HEK293 (cell line): ENCODE measurements around the gene DAAM1.

Experiments
- CTCF ChIP-seq: fragments of 450-650 bp; formaldehyde crosslinking; IDR thresholded peaks from 2 replicates; pipeline ENCODE4 v1.5.1; 2016; ENCODE audit warnings: missing biosample characterization, missing genetic modification characterization
- GFI1B ChIP-seq: fragments of 450-650 bp; formaldehyde crosslinking; IDR thresholded peaks from 2 replicates; pipeline ENCODE4 v1.5.1; 2016; ENCODE audit warnings: missing biosample characterization, missing genetic modification characterization
- MEIS1 ChIP-seq: sonication (generic); formaldehyde crosslinking; IDR thresholded peaks from 2 replicates; pipeline ENCODE4 v1.8.1; 2022; ENCODE audit warnings: missing genetic modification reagents, mild to moderate bottlenecking, borderline replicate concordance
- SALL2 ChIP-seq: fragments of 450-650 bp; formaldehyde crosslinking; IDR thresholded peaks from 2 replicates; pipeline ENCODE4 v1.5.0; 2017; ENCODE audit warnings: missing biosample characterization, mild to moderate bottlenecking, missing genetic modification characterization, borderline replicate concordance
- ZSCAN18 ChIP-seq: fragments of 450-650 bp; formaldehyde crosslinking; IDR thresholded peaks from 2 replicates; pipeline ENCODE4 v1.5.1; 2016; ENCODE audit warnings: missing biosample characterization, missing genetic modification characterization
- TF ChIP-seq, protein P1 (sequence below): fragments of 450-650 bp; formaldehyde crosslinking; IDR thresholded peaks from 2 replicates; pipeline ENCODE4 v1.5.1; 2017; ENCODE audit warnings: missing biosample characterization, missing genetic modification characterization
- TF ChIP-seq, protein P2 (sequence below): sonication (generic); formaldehyde crosslinking; IDR thresholded peaks from 2 replicates; pipeline ENCODE4 v1.8.1; 2022; ENCODE audit warnings: mild to moderate bottlenecking, moderate library complexity, missing genetic modification reagents

GRCh38 chr14:59407246-59408010 is 219.0 kb downstream of the DAAM1 start:
- TF ChIP-seq GFI1B (tag by site-specific recombination) = no peak
- TF ChIP-seq, protein P1, sequence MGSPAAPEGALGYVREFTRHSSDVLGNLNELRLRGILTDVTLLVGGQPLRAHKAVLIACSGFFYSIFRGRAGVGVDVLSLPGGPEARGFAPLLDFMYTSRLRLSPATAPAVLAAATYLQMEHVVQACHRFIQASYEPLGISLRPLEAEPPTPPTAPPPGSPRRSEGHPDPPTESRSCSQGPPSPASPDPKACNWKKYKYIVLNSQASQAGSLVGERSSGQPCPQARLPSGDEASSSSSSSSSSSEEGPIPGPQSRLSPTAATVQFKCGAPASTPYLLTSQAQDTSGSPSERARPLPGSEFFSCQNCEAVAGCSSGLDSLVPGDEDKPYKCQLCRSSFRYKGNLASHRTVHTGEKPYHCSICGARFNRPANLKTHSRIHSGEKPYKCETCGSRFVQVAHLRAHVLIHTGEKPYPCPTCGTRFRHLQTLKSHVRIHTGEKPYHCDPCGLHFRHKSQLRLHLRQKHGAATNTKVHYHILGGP (tag by site-specific recombination) = no peak
- no peak for TF ChIP-seq SALL2 (tag by site-specific recombination)
- TF ChIP-seq, protein P2, sequence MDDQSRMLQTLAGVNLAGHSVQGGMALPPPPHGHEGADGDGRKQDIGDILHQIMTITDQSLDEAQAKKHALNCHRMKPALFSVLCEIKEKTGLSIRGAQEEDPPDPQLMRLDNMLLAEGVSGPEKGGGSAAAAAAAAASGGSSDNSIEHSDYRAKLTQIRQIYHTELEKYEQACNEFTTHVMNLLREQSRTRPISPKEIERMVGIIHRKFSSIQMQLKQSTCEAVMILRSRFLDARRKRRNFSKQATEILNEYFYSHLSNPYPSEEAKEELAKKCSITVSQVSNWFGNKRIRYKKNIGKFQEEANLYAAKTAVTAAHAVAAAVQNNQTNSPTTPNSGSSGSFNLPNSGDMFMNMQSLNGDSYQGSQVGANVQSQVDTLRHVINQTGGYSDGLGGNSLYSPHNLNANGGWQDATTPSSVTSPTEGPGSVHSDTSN = no peak
- no peak for TF ChIP-seq ZSCAN18
- TF ChIP-seq MEIS1 = no peak
- no peak for TF ChIP-seq CTCF (tag by site-specific recombination)
